HepG2 (cell line): Measurements from ENCODE around the gene MEAF6. TPM values are rescaled to one million over a fixed set of nuclear protein-coding genes. Genes with fewer than 3 reads are reported as not detected.

Source experiments
- ATAC-seq: fragments of 200-7000 bp; cut with Tn5 transposase; 3 replicates; pipeline ENCODE4 v1.9.1; 2020; ENCODE audit warnings: mild to moderate bottlenecking, moderate library complexity
- BruUV-seq: library from RNA; stranded (reverse); fragments of 400-500 nt; replicated peaks from 2 replicates; lab custom pipeline; 2021; lab: Mats Ljungman, UMichigan
- CTCF ChIA-PET: fragments of 300-600 bp; formaldehyde crosslinking; extraction: SDS; loops from one replicate; lab custom pipeline; 2021; ENCODE audit warnings: low total read pairs, inconsistent platforms, low intra/inter-chr PET ratio; lab: Yijun Ruan, JAX
- POLR2A ChIA-PET: fragments of 350-600 bp; sonication (Branson Sonifier 250); formaldehyde crosslinking; loops from one replicate; lab custom pipeline; 2020; ENCODE audit warnings: antibody characterized with exemption, inconsistent platforms; lab: Yijun Ruan, JAX
- DNase-seq: peaks from one replicate; pipeline ENCODE4 v3.0.0-alpha.2; 2015; ENCODE audit warnings: low spot score
- FAIRE-seq: peaks from 3 replicates; lab custom pipeline; 2011; peaks lifted over from hg19 to GRCh38; lab: Jason Lieb, UNC
- H2AFZ ChIP-seq: one replicate; pipeline ENCODE4 v1.6.1; 2011; ENCODE audit warnings: low read length, inconsistent platforms
- H3K27ac ChIP-seq: fragments of 300-600 bp; 3 replicates; pipeline ENCODE4 v1.8.0; 2011; ENCODE audit warnings: mixed run types, mild to moderate bottlenecking, mixed read lengths, low read length, inconsistent platforms; ENCODE audit not compliant: insufficient read depth; ENCODE audit errors: extremely low read length
- H3K27me3 ChIP-seq, 2 experiments: fragments of 200-600 bp in 1 of 2; 2 replicates in 1 of 2; 3 replicates in 1 of 2; pipeline versions ENCODE4 v1.6.0 to v1.8.0; 2011; ENCODE audit warnings: low read length in 2 of 2, mild to moderate bottlenecking in 2 of 2, moderate library complexity in 2 of 2, inconsistent platforms in 1 of 2; ENCODE audit not compliant: insufficient read depth in 2 of 2, control insufficient read depth in 1 of 2
- H3K36me3 ChIP-seq, 2 experiments: fragments of 200-600 bp in 1 of 2; replicated peaks in 1 of 2; 2 replicates in 1 of 2; 3 replicates in 1 of 2; pipeline versions ENCODE4 v1.5.1 to v1.8.0; 2011; ENCODE audit warnings: low read length in 2 of 2, inconsistent platforms in 1 of 2; ENCODE audit not compliant: insufficient read depth in 2 of 2, control insufficient read depth in 1 of 2
- H3K4me1 ChIP-seq: 2 replicates; pipeline ENCODE4 v1.5.1; 2012; ENCODE audit warnings: low read length, inconsistent platforms; ENCODE audit not compliant: insufficient read depth
- H3K4me2 ChIP-seq: 2 replicates; pipeline ENCODE4 v1.6.0; 2011; ENCODE audit warnings: low read depth, low read length, inconsistent platforms
- H3K4me3 ChIP-seq, 3 experiments: fragments of 200-600 bp in 1 of 3; sonication (generic), shearing (Covaris generic) in 1 of 3; replicated peaks in 1 of 3; 2 replicates each; pipeline ENCODE4 v1.5.1; 2011 to 2016; ENCODE audit warnings: low read length in 3 of 3, inconsistent platforms in 2 of 3, low read depth in 2 of 3, mild to moderate bottlenecking in 2 of 3, control low read depth in 1 of 3, mixed read lengths in 1 of 3; ENCODE audit not compliant: insufficient read depth in 1 of 3
- H3K79me2 ChIP-seq: one replicate; pipeline ENCODE4 v1.6.1; 2011; ENCODE audit warnings: low read length, inconsistent platforms; ENCODE audit not compliant: insufficient read depth
- H3K9ac ChIP-seq: 2 replicates; pipeline ENCODE4 v1.6.0; 2011; ENCODE audit warnings: mild to moderate bottlenecking, low read depth, low read length, inconsistent platforms; ENCODE audit not compliant: insufficient read depth
- H3K9me3 ChIP-seq: 2 replicates; pipeline ENCODE4 v1.5.1; 2012; ENCODE audit warnings: mild to moderate bottlenecking, low read length
- H4K20me1 ChIP-seq: 2 replicates; pipeline ENCODE4 v1.6.0; 2011; ENCODE audit warnings: inconsistent platforms, mild to moderate bottlenecking, low read length, moderate library complexity; ENCODE audit not compliant: insufficient read depth
- FOXP4 ChIP-seq: sonication (generic); formaldehyde crosslinking; IDR thresholded peaks from 2 replicates; pipeline ENCODE4 v1.4.0; 2020; ENCODE audit warnings: missing genetic modification reagents
- HDAC1 ChIP-seq: sonication (generic); formaldehyde crosslinking; IDR thresholded peaks from 2 replicates; pipeline ENCODE4 v1.5.1; 2020; ENCODE audit warnings: mild to moderate bottlenecking, missing genetic modification reagents
- HOXA5 ChIP-seq: sonication (generic); formaldehyde crosslinking; IDR thresholded peaks from 2 replicates; pipeline ENCODE4 v1.4.0; 2020; ENCODE audit warnings: missing genetic modification reagents
- KDM1A ChIP-seq: IDR thresholded peaks from 2 replicates; pipeline ENCODE4 v1.6.1; 2016; ENCODE audit warnings: missing compliant biosample characterization
- LRRFIP1 ChIP-seq: sonication (generic); formaldehyde crosslinking; conservative IDR thresholded peaks from 2 replicates; pipeline ENCODE4 v1.4.0; 2020; ENCODE audit warnings: missing genetic modification reagents
- MTA3 ChIP-seq: sonication (generic); formaldehyde crosslinking; IDR thresholded peaks from 2 replicates; pipeline ENCODE4 v1.4.0; 2020; ENCODE audit warnings: missing genetic modification reagents
- PBX3 ChIP-seq: sonication (generic); formaldehyde crosslinking; IDR thresholded peaks from 2 replicates; pipeline ENCODE4 v1.8.1; 2023; ENCODE audit warnings: missing genetic modification reagents, inconsistent platforms, borderline replicate concordance
- SKIL ChIP-seq: sonication (generic); formaldehyde crosslinking; IDR thresholded peaks from 2 replicates; pipeline ENCODE4 v1.8.0; 2022; ENCODE audit warnings: missing genetic modification reagents, mild to moderate bottlenecking, moderate library complexity, borderline replicate concordance
- XRCC5 ChIP-seq: fragments of 200-400 bp; formaldehyde crosslinking; optimal IDR thresholded peaks from 2 replicates; pipeline ENCODE3; 2017; ENCODE audit warnings: mild to moderate bottlenecking, low read length
- ZNF292 ChIP-seq: sonication (generic); formaldehyde crosslinking; IDR thresholded peaks from 2 replicates; pipeline ENCODE4 v1.8.1; 2022; ENCODE audit warnings: mild to moderate bottlenecking, low read depth, missing genetic modification reagents, borderline replicate concordance
- ZNF629 ChIP-seq: sonication (generic); formaldehyde crosslinking; conservative IDR thresholded peaks from 2 replicates; pipeline ENCODE4 v1.5.0; 2020; ENCODE audit warnings: missing genetic modification reagents
- ZNF737 ChIP-seq: sonication (generic); formaldehyde crosslinking; IDR thresholded peaks from 2 replicates; pipeline ENCODE4 v1.5.0; 2020; ENCODE audit warnings: missing genetic modification reagents, mild to moderate bottlenecking, borderline replicate concordance
- ZNF790 ChIP-seq: sonication (generic); formaldehyde crosslinking; IDR thresholded peaks from 2 replicates; pipeline ENCODE4 v1.8.0; 2022; ENCODE audit warnings: missing genetic modification reagents, mild to moderate bottlenecking, borderline replicate concordance
- WGBS: methylation state at CpG from one replicate; pipeline ENCODE4 v1.1.6; 2017; ENCODE audit warnings: low lambda C conversion rate; 5-methylcytosine and 5-hydroxymethylcytosine counted together
- in situ Hi-C: cut with HindIII; loops from 2 replicates; pipeline ENCODE4 v1.10.0; 2017; ENCODE audit warnings: low pct_unique_long_range_greater_than_20kb; ENCODE audit not compliant: extremely low pct_ligation_motif_present
- intact Hi-C: fragments of 100-400 bp; cut with micrococcal nuclease; formaldehyde crosslinking; loops from one replicate; pipeline ENCODE4 v1.10.0; 2022; ENCODE audit not compliant: unreplicated experiment
- polyA plus RNA-seq, 8 experiments: library from polyadenylated mRNA; depleted of rRNA in 3 of 8; stranded (reverse) in 7 of 8; unstranded in 1 of 8; fragments of >200 nt; fragmentation: Illumina TruSeq in 4 of 8; extraction: Trizol in 4 of 8; gene quantifications; 2 replicates each; pipeline versions ENCODE4 v1.2.1 to v1.2.3, GENCODE V29; 2011 to 2016; ENCODE audit warnings: low read depth in 4 of 8, missing spikeins in 1 of 8, mixed read lengths in 1 of 8; ENCODE audit not compliant: insufficient read depth in 1 of 8
- total RNA-seq, 5 experiments: library from RNA; depleted of rRNA; stranded (reverse); fragments of >200 nt; fragmentation: Illumina TruSeq; extraction: Trizol; gene quantifications; 2 replicates each; pipeline ENCODE4 v1.2.3, GENCODE V29; 2016; ENCODE audit warnings: low read depth in 1 of 5

MEAF6 gene
- total and polyA plus RNA-seq, 2 of the 13 experiments (the other 11 are each of a cell fraction or from before 2014, with no cell fraction given): 29.5 to 45.6 TPM

- in situ Hi-C loops: loop anchor here (5.0 to 25.0 kb wide), 2 partner anchors 37 to 738 kb away; no protein-coding TSS in a partner anchor
- no TSS peak for BruUV-seq
- H3K27ac ChIP-seq: no peak overlapping the region
- TF ChIP-seq ZNF629 (CRISPR knock-in tag) (no peak), PBX3 (CRISPR knock-in tag) (no peak), HOXA5 (CRISPR knock-in tag) (no peak), KDM1A (CRISPR knock-in tag) (no peak), XRCC5 (no peak), LRRFIP1 (CRISPR knock-in tag) (no peak), SKIL (no peak), FOXP4 (no peak), ZNF292 (no peak), MTA3 (CRISPR knock-in tag) (no peak), HDAC1 (CRISPR knock-in tag) (no peak), ZNF790 (CRISPR knock-in tag) (no peak), ZNF737 (CRISPR knock-in tag) (no peak)
These were observed 64.6 kb downstream of the MEAF6 start for GRCh38 chr1:37449936-37450335.

More at GRCh38 chr1:37449936-37450335, 64.6 kb downstream of the MEAF6 start:
- ATAC-seq (no peak), DNase-seq (no peak), FAIRE-seq (no peak)
- WGBS: 21% methylated on average over 5 of the region's 5 CpGs
- Histone ChIP-seq H3K36me3 (no peaks in the 10 kb centered on the region), H4K20me1 (no peaks in the 10 kb centered on the region), H3K27me3 (peaks cover 4 to 28% of the 10 kb centered on the region in 2 experiments; a peak in 4 of 5 replicates), H3K4me3 (no peak overlapping the region), H3K79me2 (no peaks in the 10 kb centered on the region), H3K9me3 (no peaks in the 10 kb centered on the region), H2AFZ (no peak overlapping the region), H3K4me2 (no peak overlapping the region), H3K4me1 (peaks cover under 1% of the 10 kb centered on the region; the same call in 1 of the 2 replicates), H3K9ac (no peak overlapping the region)
- intact Hi-C loops: no loop called here
- ChIA-PET POLR2A (interaction anchor here (1.1 to 2.3 kb wide), 2 partner anchors 22 to 25 kb away, joined by 3 to 8 read pairs; partner anchors contain the start of gene ZC3H12A), CTCF (no interaction called here)
